HepG2 (cell line): ENCODE measurements around the gene CEMP1. TPM values are rescaled to one million over a fixed set of nuclear protein-coding genes. Genes with fewer than 3 reads are reported as not detected.

Experiments
- ELF1 ChIP-seq: sonication (generic); formaldehyde crosslinking; IDR thresholded peaks from 2 replicates; pipeline ENCODE4 v1.4.0; 2020; ENCODE audit warnings: missing genetic modification reagents
- HOXA3 ChIP-seq: sonication (generic); formaldehyde crosslinking; IDR thresholded peaks from 2 replicates; pipeline ENCODE4 v1.5.0; 2020; ENCODE audit warnings: missing genetic modification reagents
- MBD4 ChIP-seq: IDR thresholded peaks from 2 replicates; pipeline ENCODE4 v1.6.1; 2012; ENCODE audit warnings: low read length, inconsistent platforms, borderline replicate concordance
- MYC ChIP-seq: sonication (generic); formaldehyde crosslinking; IDR thresholded peaks from 2 replicates; pipeline ENCODE4 v1.9.0; 2021; ENCODE audit warnings: missing genetic modification reagents, borderline replicate concordance
- MZF1 ChIP-seq: sonication (generic); formaldehyde crosslinking; IDR thresholded peaks from 2 replicates; pipeline ENCODE4 v1.8.1; 2023; ENCODE audit warnings: mild to moderate bottlenecking, missing genetic modification reagents, borderline replicate concordance
- NFATC3 ChIP-seq: sonication (generic); formaldehyde crosslinking; IDR thresholded peaks from 2 replicates; pipeline ENCODE4 v1.5.1; 2020; ENCODE audit warnings: mild to moderate bottlenecking, missing genetic modification reagents
- PAWR ChIP-seq: sonication (generic); formaldehyde crosslinking; IDR thresholded peaks from 2 replicates; pipeline ENCODE4 v1.4.0; 2020; ENCODE audit warnings: missing genetic modification reagents, mild to moderate bottlenecking, borderline replicate concordance
- PAX8 ChIP-seq: sonication (generic); formaldehyde crosslinking; IDR thresholded peaks from 2 replicates; pipeline ENCODE4 v1.8.0; 2022; ENCODE audit warnings: mild to moderate bottlenecking, missing genetic modification reagents, borderline replicate concordance
- POLR2G ChIP-seq: fragments of 200-400 bp; formaldehyde crosslinking; IDR thresholded peaks from 2 replicates; pipeline ENCODE4 v1.6.1; 2018; ENCODE audit warnings: mild to moderate bottlenecking, low read depth, low read length, moderate library complexity
- PPARG ChIP-seq: conservative IDR thresholded peaks from 2 replicates; pipeline ENCODE4 v1.6.1; 2016; ENCODE audit warnings: missing biosample characterization, missing genetic modification reagents
- PTBP1 ChIP-seq: fragments of 200-400 bp; formaldehyde crosslinking; IDR thresholded peaks from 2 replicates; pipeline ENCODE4 v1.6.1; 2018; ENCODE audit warnings: low read length, low read depth; ENCODE audit not compliant: poor library complexity, severe bottlenecking
- RAD21 ChIP-seq: fragments of 450-650 bp; formaldehyde crosslinking; IDR thresholded peaks from 2 replicates; pipeline ENCODE4 v1.5.0; 2020; ENCODE audit warnings: mild to moderate bottlenecking
- TRIM24 ChIP-seq: sonication (generic); formaldehyde crosslinking; IDR thresholded peaks from 2 replicates; pipeline ENCODE4 v1.8.0; 2022; ENCODE audit warnings: mild to moderate bottlenecking, missing genetic modification reagents
- ZFP36L1 ChIP-seq: sonication (generic); formaldehyde crosslinking; IDR thresholded peaks from 2 replicates; pipeline ENCODE4 v1.8.0; 2022; ENCODE audit warnings: mild to moderate bottlenecking, missing genetic modification reagents, moderate library complexity
- ZNF207 ChIP-seq: fragments of 450-650 bp; IDR thresholded peaks from 2 replicates; pipeline ENCODE4 v1.6.1; 2016; ENCODE audit warnings: antibody characterized with exemption, borderline replicate concordance
- ZNF317 ChIP-seq: sonication (generic); formaldehyde crosslinking; IDR thresholded peaks from 2 replicates; pipeline ENCODE4 v1.5.0; 2020; ENCODE audit warnings: mild to moderate bottlenecking, missing genetic modification reagents
- ZNF780A ChIP-seq: sonication (generic); formaldehyde crosslinking; IDR thresholded peaks from 2 replicates; pipeline ENCODE4 v1.8.0; 2022; ENCODE audit warnings: mild to moderate bottlenecking, missing genetic modification reagents, moderate library complexity
- ZNF839 ChIP-seq: sonication (generic); formaldehyde crosslinking; IDR thresholded peaks from 2 replicates; pipeline ENCODE4 v1.4.0; 2020; ENCODE audit warnings: missing genetic modification reagents, mild to moderate bottlenecking, borderline replicate concordance
- polyA plus RNA-seq, 8 experiments: library from polyadenylated mRNA; depleted of rRNA in 3 of 8; stranded (reverse) in 7 of 8; unstranded in 1 of 8; fragments of >200 nt; fragmentation: Illumina TruSeq in 4 of 8; extraction: Trizol in 4 of 8; gene quantifications; 2 replicates each; pipeline versions ENCODE4 v1.2.1 to v1.2.3, GENCODE V29; 2011 to 2016; ENCODE audit warnings: low read depth in 4 of 8, missing spikeins in 1 of 8, mixed read lengths in 1 of 8; ENCODE audit not compliant: insufficient read depth in 1 of 8
- total RNA-seq, 5 experiments: library from RNA; depleted of rRNA; stranded (reverse); fragments of >200 nt; fragmentation: Illumina TruSeq; extraction: Trizol; gene quantifications; 2 replicates each; pipeline ENCODE4 v1.2.3, GENCODE V29; 2016; ENCODE audit warnings: low read depth in 1 of 5
- TF ChIP-seq, protein P1 (sequence below): IDR thresholded peaks from 2 replicates; pipeline ENCODE4 v1.6.1; 2018; ENCODE audit warnings: missing genetic modification reagents
- TF ChIP-seq, protein P2 (sequence below): sonication (generic); formaldehyde crosslinking; IDR thresholded peaks from 2 replicates; pipeline ENCODE4 v1.8.0; 2022; ENCODE audit warnings: mild to moderate bottlenecking, missing genetic modification reagents, moderate library complexity
- TF ChIP-seq, protein P3 (sequence below): sonication (generic); formaldehyde crosslinking; IDR thresholded peaks from 2 replicates; pipeline ENCODE4 v1.9.0; 2021; ENCODE audit warnings: missing genetic modification reagents, mild to moderate bottlenecking, borderline replicate concordance
- TF ChIP-seq, protein P4 (sequence below): sonication (generic); formaldehyde crosslinking; IDR thresholded peaks from 2 replicates; pipeline ENCODE4 v1.4.0; 2020; ENCODE audit warnings: mild to moderate bottlenecking, missing genetic modification reagents, borderline replicate concordance

The CEMP1 gene
- total and polyA plus RNA-seq, 2 of the 13 experiments (the other 11 are each of a cell fraction or from before 2014, with no cell fraction given), result not detected

DNA sequence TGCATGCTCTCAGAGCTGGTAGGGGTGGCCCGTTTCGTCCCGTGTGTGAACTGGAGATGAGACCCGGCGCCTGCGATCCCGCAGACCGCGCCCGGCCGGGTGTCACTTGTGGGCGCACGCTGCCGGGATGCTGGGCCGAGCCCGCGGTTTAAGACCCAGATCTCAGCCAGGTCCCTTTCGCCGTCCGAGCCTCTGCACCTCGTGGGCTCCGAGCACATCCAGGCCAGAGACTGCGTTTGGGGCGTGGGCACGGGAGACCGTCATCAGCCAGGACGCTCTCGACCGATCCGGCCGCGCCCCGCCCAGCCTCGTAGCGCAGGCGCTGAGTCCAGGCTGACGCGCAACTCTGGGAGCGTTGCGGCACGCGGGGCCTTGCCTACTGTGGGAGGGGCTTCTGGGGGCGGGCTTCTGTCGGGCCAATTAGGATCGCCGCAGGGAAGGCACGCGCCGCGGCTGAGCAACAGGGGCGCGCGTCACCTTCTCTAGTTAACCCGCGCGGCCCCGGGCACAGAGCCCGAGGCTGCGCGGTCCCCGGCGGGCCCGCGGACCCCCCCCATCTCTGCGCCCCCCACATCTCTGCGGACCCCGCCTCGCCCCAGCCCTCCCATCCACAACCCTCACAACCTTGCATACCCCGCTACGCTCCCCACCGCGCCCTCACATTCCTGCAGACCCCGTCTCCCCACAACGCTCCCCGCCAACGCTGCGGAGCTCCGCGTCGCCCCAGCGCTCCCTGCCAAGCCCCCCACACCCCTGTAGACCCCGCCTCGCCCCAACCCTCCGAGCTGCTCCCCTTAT is 687 bp upstream of the CEMP1 start (continued):
- TF ChIP-seq PAWR (CRISPR knock-in tag) (no peak), TRIM24 (no peak), ZNF839 (no peak), PTBP1 (no peak), HOXA3 (peak; percentile 91), MYC (CRISPR knock-in tag) (peak; percentile 85), ZNF780A (CRISPR knock-in tag) (no peak), POLR2G (peak; percentile 69), ZNF207 (no peak), NFATC3 (CRISPR knock-in tag) (peak; percentile 76; the same call in 1 of the 2 replicates), ELF1 (CRISPR knock-in tag) (no peak), ZNF317 (CRISPR knock-in tag) (0 out of 2 replicates have a peak, but pooled peaks have one; percentile 11), PPARG (CRISPR knock-in tag) (no peak), RAD21 (CRISPR knock-in tag) (peak; percentile 48; the same call in 1 of the 2 replicates), ZFP36L1 (CRISPR knock-in tag) (0 out of 2 replicates have a peak, but pooled peaks have one; percentile 86), MZF1 (CRISPR knock-in tag) (no peak), MBD4 (no peak), PAX8 (CRISPR knock-in tag) (no peak)
- TF ChIP-seq, protein P1, sequence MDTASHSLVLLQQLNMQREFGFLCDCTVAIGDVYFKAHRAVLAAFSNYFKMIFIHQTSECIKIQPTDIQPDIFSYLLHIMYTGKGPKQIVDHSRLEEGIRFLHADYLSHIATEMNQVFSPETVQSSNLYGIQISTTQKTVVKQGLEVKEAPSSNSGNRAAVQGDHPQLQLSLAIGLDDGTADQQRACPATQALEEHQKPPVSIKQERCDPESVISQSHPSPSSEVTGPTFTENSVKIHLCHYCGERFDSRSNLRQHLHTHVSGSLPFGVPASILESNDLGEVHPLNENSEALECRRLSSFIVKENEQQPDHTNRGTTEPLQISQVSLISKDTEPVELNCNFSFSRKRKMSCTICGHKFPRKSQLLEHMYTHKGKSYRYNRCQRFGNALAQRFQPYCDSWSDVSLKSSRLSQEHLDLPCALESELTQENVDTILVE (CRISPR knock-in tag), result peak; percentile 36; the same call in 1 of the 2 replicates
- TF ChIP-seq, protein P2, sequence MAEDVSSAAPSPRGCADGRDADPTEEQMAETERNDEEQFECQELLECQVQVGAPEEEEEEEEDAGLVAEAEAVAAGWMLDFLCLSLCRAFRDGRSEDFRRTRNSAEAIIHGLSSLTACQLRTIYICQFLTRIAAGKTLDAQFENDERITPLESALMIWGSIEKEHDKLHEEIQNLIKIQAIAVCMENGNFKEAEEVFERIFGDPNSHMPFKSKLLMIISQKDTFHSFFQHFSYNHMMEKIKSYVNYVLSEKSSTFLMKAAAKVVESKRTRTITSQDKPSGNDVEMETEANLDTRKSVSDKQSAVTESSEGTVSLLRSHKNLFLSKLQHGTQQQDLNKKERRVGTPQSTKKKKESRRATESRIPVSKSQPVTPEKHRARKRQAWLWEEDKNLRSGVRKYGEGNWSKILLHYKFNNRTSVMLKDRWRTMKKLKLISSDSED (CRISPR knock-in tag), result no peak
- TF ChIP-seq, protein P3, sequence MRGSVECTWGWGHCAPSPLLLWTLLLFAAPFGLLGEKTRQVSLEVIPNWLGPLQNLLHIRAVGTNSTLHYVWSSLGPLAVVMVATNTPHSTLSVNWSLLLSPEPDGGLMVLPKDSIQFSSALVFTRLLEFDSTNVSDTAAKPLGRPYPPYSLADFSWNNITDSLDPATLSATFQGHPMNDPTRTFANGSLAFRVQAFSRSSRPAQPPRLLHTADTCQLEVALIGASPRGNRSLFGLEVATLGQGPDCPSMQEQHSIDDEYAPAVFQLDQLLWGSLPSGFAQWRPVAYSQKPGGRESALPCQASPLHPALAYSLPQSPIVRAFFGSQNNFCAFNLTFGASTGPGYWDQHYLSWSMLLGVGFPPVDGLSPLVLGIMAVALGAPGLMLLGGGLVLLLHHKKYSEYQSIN (CRISPR knock-in tag), result no peak
- TF ChIP-seq, protein P4, sequence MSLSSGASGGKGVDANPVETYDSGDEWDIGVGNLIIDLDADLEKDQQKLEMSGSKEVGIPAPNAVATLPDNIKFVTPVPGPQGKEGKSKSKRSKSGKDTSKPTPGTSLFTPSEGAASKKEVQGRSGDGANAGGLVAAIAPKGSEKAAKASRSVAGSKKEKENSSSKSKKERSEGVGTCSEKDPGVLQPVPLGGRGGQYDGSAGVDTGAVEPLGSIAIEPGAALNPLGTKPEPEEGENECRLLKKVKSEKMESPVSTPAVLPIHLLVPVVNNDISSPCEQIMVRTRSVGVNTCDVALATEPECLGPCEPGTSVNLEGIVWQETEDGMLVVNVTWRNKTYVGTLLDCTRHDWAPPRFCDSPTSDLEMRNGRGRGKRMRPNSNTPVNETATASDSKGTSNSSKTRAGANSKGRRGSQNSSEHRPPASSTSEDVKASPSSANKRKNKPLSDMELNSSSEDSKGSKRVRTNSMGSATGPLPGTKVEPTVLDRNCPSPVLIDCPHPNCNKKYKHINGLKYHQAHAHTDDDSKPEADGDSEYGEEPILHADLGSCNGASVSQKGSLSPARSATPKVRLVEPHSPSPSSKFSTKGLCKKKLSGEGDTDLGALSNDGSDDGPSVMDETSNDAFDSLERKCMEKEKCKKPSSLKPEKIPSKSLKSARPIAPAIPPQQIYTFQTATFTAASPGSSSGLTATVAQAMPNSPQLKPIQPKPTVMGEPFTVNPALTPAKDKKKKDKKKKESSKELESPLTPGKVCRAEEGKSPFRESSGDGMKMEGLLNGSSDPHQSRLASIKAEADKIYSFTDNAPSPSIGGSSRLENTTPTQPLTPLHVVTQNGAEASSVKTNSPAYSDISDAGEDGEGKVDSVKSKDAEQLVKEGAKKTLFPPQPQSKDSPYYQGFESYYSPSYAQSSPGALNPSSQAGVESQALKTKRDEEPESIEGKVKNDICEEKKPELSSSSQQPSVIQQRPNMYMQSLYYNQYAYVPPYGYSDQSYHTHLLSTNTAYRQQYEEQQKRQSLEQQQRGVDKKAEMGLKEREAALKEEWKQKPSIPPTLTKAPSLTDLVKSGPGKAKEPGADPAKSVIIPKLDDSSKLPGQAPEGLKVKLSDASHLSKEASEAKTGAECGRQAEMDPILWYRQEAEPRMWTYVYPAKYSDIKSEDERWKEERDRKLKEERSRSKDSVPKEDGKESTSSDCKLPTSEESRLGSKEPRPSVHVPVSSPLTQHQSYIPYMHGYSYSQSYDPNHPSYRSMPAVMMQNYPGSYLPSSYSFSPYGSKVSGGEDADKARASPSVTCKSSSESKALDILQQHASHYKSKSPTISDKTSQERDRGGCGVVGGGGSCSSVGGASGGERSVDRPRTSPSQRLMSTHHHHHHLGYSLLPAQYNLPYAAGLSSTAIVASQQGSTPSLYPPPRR (CRISPR knock-in tag), result peak; percentile 53; the same call in 1 of the 2 replicates
